HG03469 (cell line): ENCODE data around the gene TLR10.
"Not testable (repeated sequence)": the region's sequence is repeated elsewhere in the genome, so short reads cannot be mapped to it uniquely, and the experiment has no call there.

ENCODE experiments used
- ATAC-seq: cut with Tn5 transposase; IDR thresholded peaks from one replicate; pipeline ENCODE4 v1.9.1; 2021; ENCODE audit warnings: mild to moderate bottlenecking, moderate library complexity, moderate number of reproducible peaks; ENCODE audit not compliant: unreplicated experiment

TLR10 gene

GRCh38 chr4:38769857-38770256 is 12.9 kb downstream of the TLR10 start:
- ATAC-seq = no peak

- no peak for ATAC-seq
These were observed 13.3 kb downstream of the TLR10 start for GRCh38 chr4:38769441-38769840.

- no peak for ATAC-seq
These were observed 13.8 kb downstream of the TLR10 start for GRCh38 chr4:38768968-38769394.

GRCh38 chr4:38766940-38767339 is 15.8 kb downstream of the TLR10 start:
- not testable (repeated sequence) for ATAC-seq

- ATAC-seq = no peak
These were observed 17.4 kb downstream of the TLR10 start for GRCh38 chr4:38765382-38765781.

- ATAC-seq = no peak
These were observed 18.5 kb downstream of the TLR10 start for GRCh38 chr4:38764277-38764676.

GRCh38 chr4:38762560-38762959 is 20.2 kb downstream of the TLR10 start:
- ATAC-seq = no peak

GRCh38 chr4:38759790-38760122 is 23.0 kb downstream of the TLR10 start:
- ATAC-seq = no peak

- ATAC-seq = no peak
These were observed 23.5 kb downstream of the TLR10 start for GRCh38 chr4:38759113-38759789.

- ATAC-seq = no peak
These were observed 24.7 kb downstream of the TLR10 start for GRCh38 chr4:38757945-38758600.

- ATAC-seq = no peak
These were observed 29.6 kb downstream of the TLR10 start for GRCh38 chr4:38752941-38753806.

- ATAC-seq = peak; percentile 96
These were observed 30.3 kb downstream of the TLR10 start for GRCh38 chr4:38752372-38752940.

- no peak for ATAC-seq
These were observed 31.3 kb downstream of the TLR10 start for GRCh38 chr4:38751341-38752010.

- no peak for ATAC-seq
These were observed 33.5 kb downstream of the TLR10 start for GRCh38 chr4:38749336-38749735.

GRCh38 chr4:38747629-38748028 is 35.2 kb downstream of the TLR10 start:
- no peak for ATAC-seq

GRCh38 chr4:38745881-38746280 is 36.9 kb downstream of the TLR10 start:
- no peak for ATAC-seq

- ATAC-seq = no peak
These were observed 38.9 kb downstream of the TLR10 start for GRCh38 chr4:38743866-38744265.

GRCh38 chr4:38740303-38740702 is 42.5 kb downstream of the TLR10 start:
- ATAC-seq = no peak

- ATAC-seq = no peak
These were observed 43.6 kb downstream of the TLR10 start for GRCh38 chr4:38738940-38739803.

- ATAC-seq = no peak
These were observed 46.9 kb downstream of the TLR10 start for GRCh38 chr4:38735870-38736269.
